Measurements from ENCODE around the gene GHSR. TPM values are rescaled to one million over a fixed set of nuclear protein-coding genes. Genes with fewer than 3 reads are reported as not detected.

Gene GHSR
- polyA plus RNA-seq, 1 of the 3 experiments (the other 2 are of a cell fraction) = not detected

DNA sequence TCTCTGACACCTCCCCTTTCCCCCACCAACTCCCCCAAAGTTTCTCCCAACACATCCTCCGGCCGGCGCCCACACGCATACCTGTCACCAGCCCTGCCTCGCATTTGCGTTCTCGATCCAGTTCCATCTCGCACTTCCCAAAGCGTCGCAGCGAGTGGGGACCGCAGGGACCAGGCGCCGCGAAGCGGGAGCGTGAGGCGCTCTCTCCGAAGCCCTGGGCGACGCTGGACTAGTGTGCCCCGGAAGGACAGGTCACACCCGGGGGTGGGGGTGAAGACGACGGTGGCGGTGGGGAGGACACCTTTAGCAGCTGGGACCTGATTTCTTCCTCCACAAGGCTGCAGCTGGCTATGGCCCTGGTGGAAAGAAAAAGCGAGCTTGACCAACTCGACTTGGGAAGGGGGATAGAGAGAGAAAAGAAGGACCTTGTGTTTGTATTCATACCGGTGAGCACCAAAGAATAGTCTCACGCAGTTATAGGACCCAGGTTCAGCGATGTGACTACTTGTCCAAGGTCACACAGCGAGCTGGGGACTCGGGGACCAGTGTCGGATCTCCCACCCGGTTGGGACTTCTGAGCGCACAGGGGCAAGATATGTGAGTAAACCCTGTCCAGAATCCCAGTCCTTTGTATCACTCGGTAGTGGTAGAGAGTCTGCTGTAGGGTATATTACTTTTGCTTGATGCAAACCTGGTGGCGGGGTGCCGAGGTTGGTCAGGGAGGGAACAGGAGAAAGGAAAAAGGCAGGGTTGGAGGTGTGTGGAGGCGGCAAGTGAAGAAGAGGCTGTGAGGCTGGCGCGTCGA lies 607 bp upstream of the GHSR start (continued):
- TF ChIP-seq, protein P1, sequence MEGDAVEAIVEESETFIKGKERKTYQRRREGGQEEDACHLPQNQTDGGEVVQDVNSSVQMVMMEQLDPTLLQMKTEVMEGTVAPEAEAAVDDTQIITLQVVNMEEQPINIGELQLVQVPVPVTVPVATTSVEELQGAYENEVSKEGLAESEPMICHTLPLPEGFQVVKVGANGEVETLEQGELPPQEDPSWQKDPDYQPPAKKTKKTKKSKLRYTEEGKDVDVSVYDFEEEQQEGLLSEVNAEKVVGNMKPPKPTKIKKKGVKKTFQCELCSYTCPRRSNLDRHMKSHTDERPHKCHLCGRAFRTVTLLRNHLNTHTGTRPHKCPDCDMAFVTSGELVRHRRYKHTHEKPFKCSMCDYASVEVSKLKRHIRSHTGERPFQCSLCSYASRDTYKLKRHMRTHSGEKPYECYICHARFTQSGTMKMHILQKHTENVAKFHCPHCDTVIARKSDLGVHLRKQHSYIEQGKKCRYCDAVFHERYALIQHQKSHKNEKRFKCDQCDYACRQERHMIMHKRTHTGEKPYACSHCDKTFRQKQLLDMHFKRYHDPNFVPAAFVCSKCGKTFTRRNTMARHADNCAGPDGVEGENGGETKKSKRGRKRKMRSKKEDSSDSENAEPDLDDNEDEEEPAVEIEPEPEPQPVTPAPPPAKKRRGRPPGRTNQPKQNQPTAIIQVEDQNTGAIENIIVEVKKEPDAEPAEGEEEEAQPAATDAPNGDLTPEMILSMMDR (IDR thresholded peaks at IDR 0.05) = no peak
- TF ChIP-seq FOSL2 (IDR thresholded peaks at IDR 0.05; ENCODE audit: borderline replicate concordance, low read depth) (no peak), ELF1 (IDR thresholded peaks at IDR 0.05) (no peak)
- TF ChIP-seq, protein P2, sequence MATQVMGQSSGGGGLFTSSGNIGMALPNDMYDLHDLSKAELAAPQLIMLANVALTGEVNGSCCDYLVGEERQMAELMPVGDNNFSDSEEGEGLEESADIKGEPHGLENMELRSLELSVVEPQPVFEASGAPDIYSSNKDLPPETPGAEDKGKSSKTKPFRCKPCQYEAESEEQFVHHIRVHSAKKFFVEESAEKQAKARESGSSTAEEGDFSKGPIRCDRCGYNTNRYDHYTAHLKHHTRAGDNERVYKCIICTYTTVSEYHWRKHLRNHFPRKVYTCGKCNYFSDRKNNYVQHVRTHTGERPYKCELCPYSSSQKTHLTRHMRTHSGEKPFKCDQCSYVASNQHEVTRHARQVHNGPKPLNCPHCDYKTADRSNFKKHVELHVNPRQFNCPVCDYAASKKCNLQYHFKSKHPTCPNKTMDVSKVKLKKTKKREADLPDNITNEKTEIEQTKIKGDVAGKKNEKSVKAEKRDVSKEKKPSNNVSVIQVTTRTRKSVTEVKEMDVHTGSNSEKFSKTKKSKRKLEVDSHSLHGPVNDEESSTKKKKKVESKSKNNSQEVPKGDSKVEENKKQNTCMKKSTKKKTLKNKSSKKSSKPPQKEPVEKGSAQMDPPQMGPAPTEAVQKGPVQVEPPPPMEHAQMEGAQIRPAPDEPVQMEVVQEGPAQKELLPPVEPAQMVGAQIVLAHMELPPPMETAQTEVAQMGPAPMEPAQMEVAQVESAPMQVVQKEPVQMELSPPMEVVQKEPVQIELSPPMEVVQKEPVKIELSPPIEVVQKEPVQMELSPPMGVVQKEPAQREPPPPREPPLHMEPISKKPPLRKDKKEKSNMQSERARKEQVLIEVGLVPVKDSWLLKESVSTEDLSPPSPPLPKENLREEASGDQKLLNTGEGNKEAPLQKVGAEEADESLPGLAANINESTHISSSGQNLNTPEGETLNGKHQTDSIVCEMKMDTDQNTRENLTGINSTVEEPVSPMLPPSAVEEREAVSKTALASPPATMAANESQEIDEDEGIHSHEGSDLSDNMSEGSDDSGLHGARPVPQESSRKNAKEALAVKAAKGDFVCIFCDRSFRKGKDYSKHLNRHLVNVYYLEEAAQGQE (IDR thresholded peaks at IDR 0.05; ENCODE audit: low read depth, low read length) = no peak

DNA sequence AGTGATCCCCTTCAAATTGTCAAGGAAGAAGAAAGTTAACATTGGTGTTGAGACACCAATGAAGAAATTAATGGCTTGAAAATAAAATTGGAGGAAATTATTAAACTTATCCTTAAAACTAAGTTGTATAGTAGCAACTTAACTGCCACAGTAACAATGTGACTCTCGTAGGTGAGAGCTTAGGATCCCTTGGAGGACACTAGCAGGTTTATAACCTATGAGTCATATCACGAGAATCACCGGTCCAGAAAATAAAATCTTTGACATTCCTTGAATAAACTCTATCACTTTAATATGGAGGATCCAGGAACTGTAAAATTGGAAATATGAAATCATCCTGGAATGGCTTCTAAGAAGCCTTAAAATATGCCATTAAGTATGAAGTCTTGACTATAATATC lies 2.1 kb downstream of the GHSR start:
- Histone ChIP-seq H4K20me1 (ENCODE audit: insufficient read depth) (no peaks in the 10 kb centered on the region), H3F3A (replicated peaks; ENCODE audit: insufficient read depth) (no peaks in the 10 kb centered on the region), H3K4me1 (ENCODE audit: control insufficient read depth in 1 of 2, insufficient read depth in 2 of 2, low read depth in 1 of 2, low read length in 1 of 2) (peaks cover 0 to 13% of the 10 kb centered on the region in 2 experiments; a peak in 1 of 4 replicates), H3K4me3 (ENCODE audit: low read depth in 2 of 2, low read length in 1 of 2) (no peak overlapping the region), H3K36me3 (replicated peaks in 1 of 2; ENCODE audit: control insufficient read depth in 1 of 2, insufficient read depth in 2 of 2, low read length in 1 of 2) (no peaks in the 10 kb centered on the region), H3K79me2 (ENCODE audit: insufficient read depth) (no peaks in the 10 kb centered on the region), H3K27me3 (ENCODE audit: insufficient read depth) (peaks cover 26% of the 10 kb centered on the region), H3K9me3 (no peaks in the 10 kb centered on the region), H2AFZ (ENCODE audit: low read depth) (no peak overlapping the region), H3K4me2 (no peak overlapping the region), H3K27ac (ENCODE audit: low read depth in 2 of 2, low read length in 1 of 2) (no peak overlapping the region), H3K9me2 (no peaks in the 10 kb centered on the region), H3K9ac (no peak overlapping the region)
- no peak for DNase-seq
- CTCF ChIA-PET = interaction anchor here (1.3 to 1.6 kb wide), 2 partner anchors 15 to 113 kb away, joined by 3 to 9 read pairs; no protein-coding TSS in a partner anchor
- POLR2A ChIA-PET = no interaction called here
- WGBS (ENCODE audit: low lambda C conversion rate) = 56% methylated on average over 3 of the region's 3 CpGs
- no peak for TF ChIP-seq RXRA (IDR thresholded peaks at IDR 0.05; ENCODE audit: borderline replicate concordance, low read depth)
- TF ChIP-seq FOXM1 (IDR thresholded peaks at IDR 0.05; ENCODE audit: low read depth) = no peak
- TF ChIP-seq, protein P3, sequence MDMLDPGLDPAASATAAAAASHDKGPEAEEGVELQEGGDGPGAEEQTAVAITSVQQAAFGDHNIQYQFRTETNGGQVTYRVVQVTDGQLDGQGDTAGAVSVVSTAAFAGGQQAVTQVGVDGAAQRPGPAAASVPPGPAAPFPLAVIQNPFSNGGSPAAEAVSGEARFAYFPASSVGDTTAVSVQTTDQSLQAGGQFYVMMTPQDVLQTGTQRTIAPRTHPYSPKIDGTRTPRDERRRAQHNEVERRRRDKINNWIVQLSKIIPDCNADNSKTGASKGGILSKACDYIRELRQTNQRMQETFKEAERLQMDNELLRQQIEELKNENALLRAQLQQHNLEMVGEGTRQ (IDR thresholded peaks at IDR 0.05; ENCODE audit: borderline replicate concordance, low read depth, low read length) = no peak
- TF ChIP-seq, protein P2 (IDR thresholded peaks at IDR 0.05; ENCODE audit: low read depth, low read length) = no peak
- no peak for TF ChIP-seq SMC3 (IDR thresholded peaks at IDR 0.05; ENCODE audit: low read depth, low read length)
- TF ChIP-seq TEAD4 (IDR thresholded peaks at IDR 0.05; ENCODE audit: borderline replicate concordance, insufficient read depth) = no peak
- no peak for TF ChIP-seq TCF12 (IDR thresholded peaks at IDR 0.05)
- TF ChIP-seq EP300 (IDR thresholded peaks at IDR 0.05; ENCODE audit: borderline replicate concordance in 1 of 2, low read depth in 1 of 2, low read length in 1 of 2) = no peak
- TF ChIP-seq GATA2 (CRISPR knock-in tag; IDR thresholded peaks at IDR 0.05) = no peak
- no peak for TF ChIP-seq CHD2 (IDR thresholded peaks at IDR 0.05; ENCODE audit: low read length, partially characterized antibody)
- no peak for TF ChIP-seq FOSL2 (IDR thresholded peaks at IDR 0.05; ENCODE audit: borderline replicate concordance, low read depth)
- no peak for TF ChIP-seq SIN3A (IDR thresholded peaks at IDR 0.05; ENCODE audit: borderline replicate concordance, low read depth, low read length)
- TF ChIP-seq, protein P4, sequence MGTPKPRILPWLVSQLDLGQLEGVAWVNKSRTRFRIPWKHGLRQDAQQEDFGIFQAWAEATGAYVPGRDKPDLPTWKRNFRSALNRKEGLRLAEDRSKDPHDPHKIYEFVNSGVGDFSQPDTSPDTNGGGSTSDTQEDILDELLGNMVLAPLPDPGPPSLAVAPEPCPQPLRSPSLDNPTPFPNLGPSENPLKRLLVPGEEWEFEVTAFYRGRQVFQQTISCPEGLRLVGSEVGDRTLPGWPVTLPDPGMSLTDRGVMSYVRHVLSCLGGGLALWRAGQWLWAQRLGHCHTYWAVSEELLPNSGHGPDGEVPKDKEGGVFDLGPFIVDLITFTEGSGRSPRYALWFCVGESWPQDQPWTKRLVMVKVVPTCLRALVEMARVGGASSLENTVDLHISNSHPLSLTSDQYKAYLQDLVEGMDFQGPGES (IDR thresholded peaks at IDR 0.05; ENCODE audit: low read depth, low read length) = no peak
- TF ChIP-seq POLR2AphosphoS5 (IDR thresholded peaks at IDR 0.05; ENCODE audit: low read depth, low read length) = no peak
- no peak for TF ChIP-seq NRF1 (IDR thresholded peaks at IDR 0.05; ENCODE audit: low read depth, low read length)

All from SK-N-SH (cell line).